Measurements from ENCODE around the gene HDAC4.

HDAC4 gene

GRCh38 chr2:239272626-239273025, 128.2 kb downstream of the HDAC4 start:
- no peaks in the 10 kb centered on the region for H3K36me3 ChIP-seq (ENCODE audit: low read length)
- TF ChIP-seq EZH2phosphoT487 (conservative IDR thresholded peaks at IDR 0.05; ENCODE audit: low read length): no peak
- no peak for TF ChIP-seq CTCF (IDR thresholded peaks at IDR 0.05; ENCODE audit: insufficient read depth, low read length, poor library complexity, severe bottlenecking)
- no peaks in the 10 kb centered on the region for H3K9me3 ChIP-seq (ENCODE audit: insufficient read depth, low read length)
- no peaks in the 10 kb centered on the region for H3K9me2 ChIP-seq (replicated peaks; ENCODE audit: insufficient read depth, low read length)
- H3K9ac ChIP-seq (ENCODE audit: low read length): no peak overlapping the region
- H3K79me2 ChIP-seq (ENCODE audit: insufficient read depth, low read length): no peaks in the 10 kb centered on the region
- no peak overlapping the region for H3K27ac ChIP-seq (ENCODE audit: low read depth, low read length)
- H3F3A ChIP-seq (ENCODE audit: insufficient read depth): no peaks in the 10 kb centered on the region
- no peak overlapping the region for H3K4me3 ChIP-seq (ENCODE audit: insufficient read depth, low read length, poor library complexity, severe bottlenecking)
- H4K20me1 ChIP-seq (ENCODE audit: low read depth, low read length): peaks cover 12% of the 10 kb centered on the region; the same call in 1 of the 2 replicates
- no peaks in the 10 kb centered on the region for H3K27me3 ChIP-seq (ENCODE audit: low read length)
- H3K4me2 ChIP-seq (ENCODE audit: low read depth, low read length, poor library complexity, severe bottlenecking): no peak overlapping the region
- H2AFZ ChIP-seq (ENCODE audit: low read depth, low read length, severe bottlenecking): no peak overlapping the region

GRCh38 chr2:239271882-239272281, 128.9 kb downstream of the HDAC4 start:
- Histone ChIP-seq H3K27ac (ENCODE audit: low read depth, low read length) (no peak overlapping the region), H3K27me3 (ENCODE audit: low read length) (no peaks in the 10 kb centered on the region), H3K79me2 (ENCODE audit: insufficient read depth, low read length) (no peaks in the 10 kb centered on the region), H3K9ac (ENCODE audit: low read length) (no peak overlapping the region), H3K9me2 (replicated peaks; ENCODE audit: insufficient read depth, low read length) (no peaks in the 10 kb centered on the region), H3K4me3 (ENCODE audit: insufficient read depth, low read length, poor library complexity, severe bottlenecking) (no peak overlapping the region), H3K36me3 (ENCODE audit: low read length) (no peaks in the 10 kb centered on the region), H2AFZ (ENCODE audit: low read depth, low read length, severe bottlenecking) (no peak overlapping the region), H3F3A (ENCODE audit: insufficient read depth) (no peaks in the 10 kb centered on the region), H3K9me3 (ENCODE audit: insufficient read depth, low read length) (no peaks in the 10 kb centered on the region), H3K4me2 (ENCODE audit: low read depth, low read length, poor library complexity, severe bottlenecking) (no peak overlapping the region), H4K20me1 (ENCODE audit: low read depth, low read length) (peaks cover 12% of the 10 kb centered on the region; the same call in 1 of the 2 replicates)
- TF ChIP-seq CTCF (IDR thresholded peaks at IDR 0.05; ENCODE audit: insufficient read depth, low read length, poor library complexity, severe bottlenecking) (no peak), EZH2phosphoT487 (conservative IDR thresholded peaks at IDR 0.05; ENCODE audit: low read length) (no peak)

- Histone ChIP-seq H2AFZ (ENCODE audit: low read depth, low read length, severe bottlenecking) (no peak overlapping the region), H3K36me3 (ENCODE audit: low read length) (no peaks in the 10 kb centered on the region), H3K27me3 (ENCODE audit: low read length) (no peaks in the 10 kb centered on the region), H3K9ac (ENCODE audit: low read length) (no peak overlapping the region), H4K20me1 (ENCODE audit: low read depth, low read length) (peaks cover 12% of the 10 kb centered on the region; the same call in 1 of the 2 replicates), H3F3A (ENCODE audit: insufficient read depth) (no peaks in the 10 kb centered on the region), H3K79me2 (ENCODE audit: insufficient read depth, low read length) (no peaks in the 10 kb centered on the region), H3K9me3 (ENCODE audit: insufficient read depth, low read length) (no peaks in the 10 kb centered on the region), H3K4me2 (ENCODE audit: low read depth, low read length, poor library complexity, severe bottlenecking) (no peak overlapping the region), H3K27ac (ENCODE audit: low read depth, low read length) (no peak overlapping the region), H3K4me3 (ENCODE audit: insufficient read depth, low read length, poor library complexity, severe bottlenecking) (no peak overlapping the region), H3K9me2 (replicated peaks; ENCODE audit: insufficient read depth, low read length) (no peaks in the 10 kb centered on the region)
- no peak for TF ChIP-seq EZH2phosphoT487 (conservative IDR thresholded peaks at IDR 0.05; ENCODE audit: low read length)
- no peak for TF ChIP-seq CTCF (IDR thresholded peaks at IDR 0.05; ENCODE audit: insufficient read depth, low read length, poor library complexity, severe bottlenecking)
Observed at GRCh38 chr2:239271471-239271870, 129.3 kb downstream of the HDAC4 start.
